Testis (tissue), 2 donors: ENCODE results near the gene GLIS1.

Experiments used
- CTCF ChIP-seq, 3 experiments: fragments of 450-650 bp in 2 of 3; fragments of 200-600 bp in 1 of 3; sonication (generic) in 1 of 3; IDR thresholded peaks; one replicate each; pipeline ENCODE4 v1.5.1; 2016 to 2019; ENCODE audit warnings: antibody characterized with exemption in 3 of 3, mild to moderate bottlenecking in 2 of 3, moderate library complexity in 1 of 3
- POLR2A ChIP-seq: fragments of 450-650 bp; IDR thresholded peaks from one replicate; pipeline ENCODE4 v1.6.1; 2017; ENCODE audit warnings: antibody characterized with exemption, mild to moderate bottlenecking, moderate library complexity

- no peak for TF ChIP-seq CTCF (IDR thresholded peaks at IDR 0.05)
- TF ChIP-seq POLR2A, result no peak
Observed at GRCh38 chr1:53783056-53783455, 44.1 kb upstream of the GLIS1 start.
